Measurements from ENCODE around the gene FUT7.
A peak's percentile ranks its signal among the peaks of the same experiment; 100 is the strongest.
"Not testable (repeated sequence)": the region's sequence is repeated elsewhere in the genome, so short reads cannot be mapped to it uniquely, and the experiment has no call there.

Gene FUT7

GRCh38 chr9:137064880-137065164, 32.9 kb upstream of the FUT7 start:
- DNase-seq (ENCODE audit: low spot score) = no peak
- no peak for TF ChIP-seq CTCF (IDR thresholded peaks at IDR 0.05; ENCODE audit: extremely low read depth, missing control alignments)

GRCh38 chr9:137064027-137064879, 32.4 kb upstream of the FUT7 start:
- TF ChIP-seq CTCF (IDR thresholded peaks at IDR 0.05; ENCODE audit: extremely low read depth, missing control alignments) = peak; percentile 95
- peak; percentile 81 for DNase-seq (ENCODE audit: low spot score)

- DNase-seq (ENCODE audit: low spot score) = no peak
- TF ChIP-seq CTCF (IDR thresholded peaks at IDR 0.05; ENCODE audit: extremely low read depth, missing control alignments) = no peak
Measured at GRCh38 chr9:137063311-137064026, 31.6 kb upstream of the FUT7 start.

GRCh38 chr9:137062798-137063197, 30.9 kb upstream of the FUT7 start:
- not testable (repeated sequence) for DNase-seq (ENCODE audit: low spot score)

- no peak for DNase-seq (ENCODE audit: low spot score)
- no peak for TF ChIP-seq CTCF (IDR thresholded peaks at IDR 0.05; ENCODE audit: extremely low read depth, missing control alignments)
Measured at GRCh38 chr9:137062384-137062783, 30.5 kb upstream of the FUT7 start.

- DNase-seq (ENCODE audit: low spot score) = no peak
- TF ChIP-seq CTCF (IDR thresholded peaks at IDR 0.05; ENCODE audit: extremely low read depth, missing control alignments) = no peak
Measured at GRCh38 chr9:137058521-137059234, 26.8 kb upstream of the FUT7 start.

GRCh38 chr9:137057545-137057944, 25.7 kb upstream of the FUT7 start:
- no peak for TF ChIP-seq CTCF (IDR thresholded peaks at IDR 0.05; ENCODE audit: extremely low read depth, missing control alignments)
- DNase-seq (ENCODE audit: low spot score) = no peak

Measured in GM20000 (cell line).